H1 (cell line): ENCODE results near the gene PIEZO1. TPM values are rescaled to one million over a fixed set of nuclear protein-coding genes. Genes with fewer than 3 reads are reported as not detected.

Experiments
- CTCF ChIA-PET: fragments of 300-600 bp; sonication (Branson Sonifier 250); formaldehyde crosslinking; loops from one replicate; lab custom pipeline; 2021; ENCODE audit not compliant: partially characterized antibody; lab: Charles Lee
- POLR2A ChIA-PET: fragments of 300-600 bp; sonication (Branson Sonifier 250); formaldehyde crosslinking; loops from one replicate; lab custom pipeline; 2021; ENCODE audit warnings: inconsistent platforms; ENCODE audit not compliant: partially characterized antibody; lab: Charles Lee
- DNase-seq, 2 experiments: peaks; one replicate each; pipeline versions ENCODE4 v3.0.0 to v3.0.0-alpha.2; 2010 to 2022; ENCODE audit warnings: low spot score in 2 of 2, low read depth in 1 of 2, mixed read lengths in 1 of 2
- FAIRE-seq: peaks from 2 replicates; lab custom pipeline; 2011; peaks lifted over from hg19 to GRCh38; lab: Jason Lieb, UNC
- H2AFZ ChIP-seq: 2 replicates; pipeline ENCODE4 v1.8.1; 2012; ENCODE audit warnings: low read length, inconsistent platforms
- H2AK5ac ChIP-seq: 2 replicates; pipeline ENCODE4 v1.6.1; 2013; ENCODE audit warnings: low read depth, low read length
- H2BK120ac ChIP-seq: replicated peaks from 2 replicates; pipeline ENCODE3; 2013; ENCODE audit warnings: low read depth, low read length, inconsistent platforms
- H2BK12ac ChIP-seq: 2 replicates; pipeline ENCODE4 v1.6.1; 2013; ENCODE audit warnings: low read depth, low read length
- H2BK15ac ChIP-seq: 2 replicates; pipeline ENCODE4 v1.6.1; 2013; ENCODE audit warnings: low read length
- H2BK20ac ChIP-seq: 2 replicates; pipeline ENCODE4 v1.6.1; 2013; ENCODE audit warnings: low read length
- H2BK5ac ChIP-seq: 2 replicates; pipeline ENCODE4 v1.6.1; 2013; ENCODE audit warnings: low read depth, low read length
- H3K14ac ChIP-seq: 2 replicates; pipeline ENCODE4 v1.6.1; 2013; ENCODE audit warnings: inconsistent platforms; ENCODE audit not compliant: insufficient read length
- H3K18ac ChIP-seq: 2 replicates; pipeline ENCODE4 v1.6.1; 2013; ENCODE audit warnings: low read length; ENCODE audit errors: extremely low read depth
- H3K23ac ChIP-seq: 2 replicates; pipeline ENCODE4 v1.6.1; 2013; ENCODE audit warnings: inconsistent platforms; ENCODE audit not compliant: insufficient read length
- H3K23me2 ChIP-seq: 2 replicates; pipeline ENCODE4 v1.6.1; 2013; ENCODE audit warnings: low read depth, low read length
- H3K27ac ChIP-seq: 2 replicates; pipeline ENCODE4 v1.6.1; 2011; ENCODE audit warnings: low read depth, low read length, inconsistent platforms
- H3K27me3 ChIP-seq, 4 experiments: replicated peaks in 1 of 4; 1 replicate in 1 of 4; 2 replicates in 3 of 4; pipeline versions ENCODE4 v1.6.1 to v1.8.1; 2011 to 2013; ENCODE audit warnings: low read length in 3 of 4, mild to moderate bottlenecking in 3 of 4, inconsistent platforms in 2 of 4, mixed read lengths in 2 of 4, moderate library complexity in 1 of 4; ENCODE audit not compliant: control insufficient read depth in 3 of 4, insufficient read depth in 3 of 4; ENCODE audit errors: extremely low read depth in 1 of 4
- H3K36me3 ChIP-seq, 4 experiments: 2 replicates each; pipeline versions ENCODE4 v1.6.1 to v1.8.1; 2011 to 2013; ENCODE audit warnings: mild to moderate bottlenecking in 4 of 4, low read length in 3 of 4, moderate library complexity in 2 of 4, control low read depth in 1 of 4, inconsistent platforms in 1 of 4; ENCODE audit not compliant: insufficient read depth in 4 of 4, control insufficient read depth in 2 of 4
- H3K4ac ChIP-seq: replicated peaks from 2 replicates; pipeline ENCODE3; 2013; ENCODE audit warnings: low read length, low read depth, mixed read lengths, inconsistent platforms; ENCODE audit not compliant: insufficient read length
- H3K4me1 ChIP-seq, 4 experiments: replicated peaks in 1 of 4; 1 replicate in 1 of 4; 2 replicates in 3 of 4; pipeline versions ENCODE4 v1.6.1 to v1.8.1; 2011 to 2013; ENCODE audit warnings: low read length in 3 of 4, inconsistent platforms in 2 of 4, mixed read lengths in 1 of 4; ENCODE audit not compliant: insufficient read depth in 4 of 4, control insufficient read depth in 3 of 4
- H3K4me2 ChIP-seq, 2 experiments: 2 replicates each; pipeline versions ENCODE4 v1.6.1 to v1.8.1; 2011 to 2013; ENCODE audit warnings: low read depth in 2 of 2, low read length in 2 of 2, control low read depth in 1 of 2, inconsistent platforms in 1 of 2, mild to moderate bottlenecking in 1 of 2; ENCODE audit not compliant: insufficient read depth in 1 of 2
- H3K4me3 ChIP-seq, 4 experiments: fragments of 200-600, 300-600 bp in 1 of 4; sonication (generic), shearing (Covaris generic), sonication (Bioruptor Twin) in 1 of 4; 2 replicates each; pipeline versions ENCODE4 v1.5.1 to v1.8.1; 2011 to 2016; ENCODE audit warnings: low read length in 4 of 4, low read depth in 3 of 4, control low read depth in 2 of 4, inconsistent platforms in 2 of 4, mild to moderate bottlenecking in 2 of 4, mixed read lengths in 1 of 4, moderate library complexity in 1 of 4; ENCODE audit not compliant: insufficient read depth in 2 of 4; ENCODE audit errors: extremely low read depth in 1 of 4
- H3K56ac ChIP-seq: replicated peaks from 2 replicates; pipeline ENCODE3; 2013; ENCODE audit warnings: low read depth, mild to moderate bottlenecking, mixed read lengths, low read length, inconsistent platforms; ENCODE audit not compliant: insufficient read length
- H3K79me1 ChIP-seq: 2 replicates; pipeline ENCODE4 v1.6.1; 2013; ENCODE audit warnings: low read depth, low read length, control low read depth
- H3K79me2 ChIP-seq, 2 experiments: 2 replicates each; pipeline versions ENCODE4 v1.6.1 to v1.8.1; 2012 to 2013; ENCODE audit warnings: low read length in 2 of 2, mild to moderate bottlenecking in 2 of 2, inconsistent platforms in 1 of 2; ENCODE audit not compliant: insufficient read depth in 2 of 2, control insufficient read depth in 1 of 2
- H3K9ac ChIP-seq, 4 experiments: replicated peaks in 1 of 4; 1 replicate in 1 of 4; 2 replicates in 3 of 4; pipeline versions ENCODE4 v1.6.1 to v1.8.1; 2011 to 2013; ENCODE audit warnings: low read depth in 3 of 4, low read length in 3 of 4, control low read depth in 2 of 4, mild to moderate bottlenecking in 2 of 4, moderate library complexity in 2 of 4, inconsistent platforms in 1 of 4; ENCODE audit errors: extremely low read depth in 1 of 4
- H3K9me3 ChIP-seq, 2 experiments: 2 replicates each; pipeline versions ENCODE4 v1.6.1 to v1.8.1; 2012 to 2013; ENCODE audit warnings: mild to moderate bottlenecking in 2 of 2, moderate library complexity in 2 of 2, control low read depth in 1 of 2, inconsistent platforms in 1 of 2, low read depth in 1 of 2, low read length in 1 of 2, mixed read lengths in 1 of 2; ENCODE audit not compliant: insufficient read depth in 2 of 2
- H4K20me1 ChIP-seq, 2 experiments: replicated peaks in 1 of 2; 2 replicates each; pipeline versions ENCODE3 to v1.8.1; 2011 to 2013; ENCODE audit warnings: inconsistent platforms in 2 of 2, low read length in 2 of 2, mild to moderate bottlenecking in 1 of 2; ENCODE audit not compliant: insufficient read depth in 2 of 2, control insufficient read depth in 1 of 2
- H4K5ac ChIP-seq: 2 replicates; pipeline ENCODE4 v1.6.1; 2013; ENCODE audit warnings: low read length, low read depth, mixed read lengths, inconsistent platforms; ENCODE audit not compliant: insufficient read length
- H4K8ac ChIP-seq: 2 replicates; pipeline ENCODE4 v1.8.0; 2013; ENCODE audit warnings: mild to moderate bottlenecking, moderate library complexity, low read length, inconsistent platforms; ENCODE audit not compliant: insufficient read depth; ENCODE audit errors: extremely low read depth
- H4K91ac ChIP-seq: replicated peaks from 2 replicates; pipeline ENCODE3; 2013; ENCODE audit warnings: low read length, mixed read lengths, inconsistent platforms; ENCODE audit not compliant: insufficient read length
- CEBPB ChIP-seq: IDR thresholded peaks from 2 replicates; pipeline ENCODE4 v1.6.1; 2012; ENCODE audit warnings: low read depth, low read length
- E2F6 ChIP-seq: IDR thresholded peaks from 2 replicates; pipeline ENCODE4 v1.6.1; 2012; ENCODE audit warnings: inconsistent platforms
- KDM4A ChIP-seq: IDR thresholded peaks from one replicate; pipeline ENCODE4 v1.7.1; 2012; ENCODE audit warnings: low read depth, mild to moderate bottlenecking, moderate library complexity, low read length, inconsistent platforms; ENCODE audit not compliant: severe bottlenecking
- WGBS, 2 experiments: shearing (Covaris generic) in 1 of 2; methylation state at CpG; one replicate each; pipeline versions ENCODE4 v1.1.6 to v1.1.7; 2013 to 2015; ENCODE audit warnings: low lambda C conversion rate in 2 of 2, mixed read lengths in 2 of 2, inconsistent platforms in 1 of 2, low coverage in 1 of 2, missing lambda C conversion rate in 1 of 2; ENCODE audit not compliant: insufficient replicate concordance in 2 of 2, insufficient coverage in 1 of 2, insufficient read length in 1 of 2; ENCODE audit errors: extremely low coverage in 1 of 2, missing lambda C conversion rate in 1 of 2; 5-methylcytosine and 5-hydroxymethylcytosine counted together
- polyA plus RNA-seq, 7 experiments: library from polyadenylated mRNA; depleted of rRNA in 3 of 7; stranded (reverse) in 5 of 7; unstranded in 2 of 7; fragments of >200 nt in 5 of 7; fragments of 200-250 nt in 2 of 7; gene quantifications; 1 replicate in 5 of 7; 2 replicates in 1 of 7; 4 replicates in 1 of 7; pipeline versions ENCODE4 v1.2.1 to v1.2.3, GENCODE V29; 2011 to 2013; ENCODE audit warnings: missing spikeins in 2 of 7, mixed read lengths in 2 of 7
- total RNA-seq: library from RNA; stranded (reverse); fragmentation: NEBNext Ultra II Directional; extraction: Animal tissue kit (Norgen Biotek cat#: 25700); gene quantifications from 2 replicates; pipeline ENCODE4 v1.2.1, GENCODE V29; 2021

Gene PIEZO1
- total and polyA plus RNA-seq, 2 of the 8 experiments (the other 6 are each of a cell fraction or from before 2014, with no cell fraction given): 42.3 to 67.5 TPM

- Histone ChIP-seq H3K27ac (peak overlapping the region; percentile 85; the same call in 1 of the 2 replicates), H4K8ac (peak overlapping the region; percentile 98), H3K79me1 (0 out of 2 replicates have a peak, but pooled peaks cover 6% of the 10 kb centered on the region), H3K18ac (no peak overlapping the region), H2BK120ac (no peak overlapping the region), H2AFZ (peak overlapping the region; percentile 72; the same call in 1 of the 2 replicates), H3K14ac (no peak overlapping the region), H3K9ac (peak overlapping the region in 3 of 4 experiments; percentile 33 to 86 (median 86); a peak in 4 of 7 replicates), H3K36me3 (peaks cover 11 to 31% (median 18%) of the 10 kb centered on the region in 4 experiments), H3K79me2 (peaks cover 0 to 18% of the 10 kb centered on the region in 2 experiments; a peak in 2 of 4 replicates), H2BK12ac (no peak overlapping the region), H2BK15ac (no peak overlapping the region), H4K5ac (peak overlapping the region; percentile 100), H3K4me1 (peaks cover 0 to 11% (median 4%) of the 10 kb centered on the region in 4 experiments; a peak in 5 of 7 replicates), H2BK5ac (no peak overlapping the region), H3K4me3 (peak overlapping the region; percentile 67 to 86 (median 82)), H4K20me1 (peaks cover 20 to 25% of the 10 kb centered on the region in 2 experiments), H3K23ac (no peak overlapping the region), H3K4ac (no peak overlapping the region), H3K27me3 (no peaks in the 10 kb centered on the region), H2AK5ac (no peak overlapping the region), H3K4me2 (peak overlapping the region; percentile 82 to 90), H3K56ac (peak overlapping the region; percentile 98), H4K91ac (peak overlapping the region; percentile 99), H2BK20ac (no peak overlapping the region), H3K9me3 (no peaks in the 10 kb centered on the region), H3K23me2 (peaks cover 10% of the 10 kb centered on the region)
- ChIA-PET POLR2A (interaction anchor here (0.7 to 8.1 kb wide), 17 partner anchors 6 to 361 kb away, joined by 3 to 77 read pairs (median 4); partner anchors contain the start of genes GALNS and TRAPPC2L), CTCF (interaction anchor here (0.6 to 5.7 kb wide), 26 partner anchors 8 to 404 kb away, joined by 3 to 29 read pairs (median 4); partner anchors contain the start of genes GALNS and TRAPPC2L)
- DNase-seq (no peak), FAIRE-seq (no peak)
- 0 out of 2 replicates have a peak, but pooled peaks have one; percentile 37 for TF ChIP-seq E2F6
- peak; percentile 71 for TF ChIP-seq CEBPB
- TF ChIP-seq KDM4A: no peak
- WGBS, 2 experiments: 46% methylated on average over 25 of the region's 37 CpGs; no CpG with 5 or more reads in 1 of the 2 experiments
Observed at GRCh38 chr16:88812513-88813268, 27.7 kb upstream of the PIEZO1 start.
